ENCODE measurements around the gene SORCS2. TPM values are rescaled to one million over a fixed set of nuclear protein-coding genes. Genes with fewer than 3 reads are reported as not detected.
"Not testable (repeated sequence)": the region's sequence is repeated elsewhere in the genome, so short reads cannot be mapped to it uniquely, and the experiment has no call there.

Gene SORCS2
- total RNA-seq, 1 donor from 2014 or later = 6.9 TPM

DNA sequence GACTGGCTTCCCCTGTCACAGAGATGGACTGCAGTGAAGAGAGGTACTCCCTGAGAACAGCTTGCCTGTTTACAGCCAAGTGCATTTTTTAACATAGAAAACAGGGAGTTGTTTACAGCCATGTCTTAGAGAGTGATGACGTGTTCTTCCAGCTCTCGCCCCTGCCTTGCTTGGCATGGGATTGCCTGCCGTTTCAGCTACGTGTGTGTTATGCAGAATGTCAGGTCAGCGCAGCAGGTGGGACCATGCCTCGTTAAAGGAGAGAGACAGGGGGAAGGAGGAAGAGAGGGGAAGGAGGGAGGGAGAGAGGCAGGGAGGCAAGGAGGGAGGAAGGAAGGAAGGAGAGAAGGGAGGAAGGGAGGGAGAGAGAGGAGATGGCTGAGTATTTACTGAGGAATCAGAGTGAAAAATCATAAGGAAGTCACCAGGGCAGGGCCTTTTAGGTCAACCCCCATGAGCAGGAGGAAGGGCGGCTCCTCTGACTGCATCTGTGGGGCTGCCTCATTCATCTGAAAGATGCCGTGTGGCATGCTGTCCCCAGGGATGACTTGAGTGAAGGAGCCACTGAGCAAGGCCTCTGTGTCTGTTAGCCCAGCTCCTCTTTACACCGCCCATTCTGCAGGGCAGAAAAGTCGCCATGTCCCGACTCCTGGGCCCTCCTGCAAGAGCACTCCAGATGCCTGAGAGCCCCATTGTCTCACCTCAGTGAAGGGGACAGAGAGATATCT is 382.1 kb downstream of the SORCS2 start:
- intact Hi-C loops (cut with DNase I) = no loop called here
- no peak for DNase-seq (ENCODE audit: low spot score)

- intact Hi-C loops (cut with DNase I) = no loop called here
- no peak for DNase-seq (ENCODE audit: low spot score)
Observed at GRCh38 chr4:7575426-7575825, 383.1 kb downstream of the SORCS2 start.

DNA sequence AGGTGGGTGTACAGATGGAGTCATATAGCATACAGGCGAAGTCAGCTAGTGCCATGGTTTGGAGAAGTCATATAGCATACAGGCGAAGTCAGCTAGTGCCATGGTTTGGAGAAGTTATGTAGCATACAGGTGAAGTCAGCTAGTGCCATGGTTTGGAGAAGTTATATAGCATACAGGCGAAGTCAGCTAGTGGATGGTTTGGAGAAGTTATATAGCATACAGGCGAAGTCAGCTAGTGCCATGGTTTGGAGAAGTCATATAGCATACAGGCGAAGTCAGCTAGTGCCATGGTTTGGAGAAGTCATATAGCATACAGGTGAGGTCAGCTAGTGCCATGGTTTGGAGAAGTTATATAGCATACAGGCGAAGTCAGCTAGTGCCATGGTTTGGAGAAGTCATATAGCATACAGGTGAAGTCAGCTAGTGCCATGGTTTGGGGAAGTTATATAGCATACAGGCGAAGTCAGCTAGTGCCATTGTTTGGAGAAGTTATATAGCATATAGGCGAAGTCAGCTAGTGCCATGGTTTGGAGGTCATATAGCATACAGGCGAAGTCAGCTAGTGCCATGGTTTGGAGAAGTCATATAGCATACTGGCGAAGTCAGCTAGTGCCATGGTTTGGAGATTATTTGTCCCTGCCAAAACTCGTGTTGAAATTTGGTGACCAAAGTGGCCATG is 385.2 kb downstream of the SORCS2 start:
- DNase-seq (ENCODE audit: low spot score); intact Hi-C loops (cut with DNase I): not testable (repeated sequence)

DNA sequence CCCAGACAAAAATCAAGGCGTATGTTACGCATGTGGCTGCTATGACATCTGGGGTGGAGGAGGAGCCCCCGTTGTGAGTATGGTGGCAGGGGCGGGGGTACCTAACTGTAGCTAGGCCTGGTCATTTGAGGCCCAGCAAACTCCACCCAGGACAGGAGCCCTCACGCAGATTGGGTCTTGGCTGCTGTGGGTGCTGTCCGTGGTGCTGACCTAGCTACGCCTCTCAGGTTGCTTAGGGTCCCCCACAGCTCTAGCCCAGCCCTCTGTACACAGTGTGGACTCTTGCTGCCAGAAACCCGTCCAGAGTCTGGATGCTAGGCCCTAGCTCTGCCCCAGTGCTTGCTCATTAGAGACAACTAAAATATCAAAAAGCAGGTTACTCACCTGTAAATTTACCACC is 389.1 kb downstream of the SORCS2 start:
- DNase-seq (ENCODE audit: low spot score) = no peak
- intact Hi-C loops (cut with DNase I) = no loop called here

DNA sequence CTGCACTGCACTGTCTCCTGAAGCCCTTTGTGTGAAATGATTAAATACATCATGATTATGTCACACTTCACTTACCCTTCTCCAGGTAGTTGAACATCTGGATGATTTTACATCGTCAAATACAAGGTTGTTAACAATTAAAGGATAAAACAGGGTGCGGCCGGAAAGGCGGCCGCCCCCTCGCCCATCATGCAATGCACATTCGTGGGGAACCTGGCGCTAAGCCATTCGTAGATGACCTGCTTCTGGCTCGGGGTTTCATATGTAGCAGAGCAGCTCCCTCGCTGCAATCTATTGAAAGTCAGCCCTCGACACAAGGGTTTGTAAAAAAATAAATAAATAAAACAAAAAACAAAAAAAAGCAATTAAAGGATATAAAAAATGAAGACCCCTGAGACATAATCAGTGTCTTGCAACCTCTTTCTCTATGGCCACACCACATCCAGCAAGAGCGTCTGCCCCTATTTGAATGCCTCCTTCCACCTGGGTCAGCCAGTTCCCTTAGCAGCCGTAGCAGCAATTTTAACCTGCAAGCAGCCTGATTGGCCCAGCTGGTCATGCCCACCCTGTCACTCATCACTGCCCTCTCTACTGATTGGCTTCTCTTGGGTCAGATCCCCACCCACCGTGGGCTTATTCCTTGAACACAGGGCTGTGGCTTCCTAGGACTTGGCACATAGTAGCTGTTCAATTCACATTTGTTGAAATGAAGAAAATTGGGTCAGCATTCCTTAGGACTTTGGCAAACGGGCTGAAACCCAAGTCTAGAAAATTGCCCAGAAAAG is 390.2 kb downstream of the SORCS2 start:
- DNase-seq (ENCODE audit: low spot score) = no peak
- intact Hi-C loops (cut with DNase I) = no loop called here

DNA sequence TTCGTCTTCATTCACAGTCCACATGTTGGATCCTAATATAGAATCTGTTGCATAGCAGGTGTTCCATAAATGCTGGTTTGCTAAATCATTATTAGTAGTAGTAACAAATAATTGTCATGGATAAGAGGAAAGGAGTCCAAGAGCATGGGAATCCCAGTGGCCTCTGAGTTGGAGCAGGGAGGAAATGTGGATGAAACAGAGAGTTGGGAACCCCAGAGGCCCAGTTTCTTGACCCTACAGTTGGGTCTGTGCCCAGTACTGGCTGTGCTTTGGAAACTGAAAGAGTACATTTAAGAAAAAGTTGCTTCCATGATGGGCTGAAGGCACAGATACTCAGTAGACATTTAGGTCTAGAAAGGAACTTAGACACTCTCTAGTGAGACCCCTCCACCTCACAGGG is 391.8 kb downstream of the SORCS2 start:
- no peak for DNase-seq (ENCODE audit: low spot score)
- intact Hi-C loops (cut with DNase I) = no loop called here

DNA sequence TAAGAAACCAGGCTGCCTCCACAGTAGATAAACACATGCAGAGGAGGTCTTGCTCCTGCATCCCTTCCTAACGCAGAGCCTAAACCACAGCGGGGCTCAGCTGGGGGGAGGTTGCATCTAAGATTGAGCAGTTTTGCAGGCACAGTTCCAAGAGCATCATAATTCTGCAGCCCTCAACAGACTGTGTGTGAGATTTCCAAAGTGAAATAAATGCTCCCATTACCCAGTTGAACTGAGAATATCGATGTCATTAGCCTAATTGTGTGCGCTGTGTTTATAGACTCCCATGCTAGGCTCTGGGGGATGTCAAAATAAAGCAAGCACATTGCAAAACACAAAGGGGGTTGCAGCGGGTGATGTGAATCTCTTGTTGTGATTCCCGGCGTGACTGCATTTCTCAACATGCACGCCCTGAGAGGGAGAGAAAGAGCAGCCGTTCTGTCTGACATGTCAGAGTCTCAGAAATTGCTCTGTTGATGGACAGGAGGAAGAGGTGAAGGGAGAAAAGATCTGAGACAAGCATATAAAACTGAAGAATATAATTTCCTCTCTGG is 392.3 kb downstream of the SORCS2 start:
- DNase-seq (ENCODE audit: low spot score) = no peak
- intact Hi-C loops (cut with DNase I) = no loop called here

GRCh38 chr4:7585768-7586167 is 393.4 kb downstream of the SORCS2 start:
- intact Hi-C loops (cut with DNase I) = no loop called here
- no peak for DNase-seq (ENCODE audit: low spot score)

DNA sequence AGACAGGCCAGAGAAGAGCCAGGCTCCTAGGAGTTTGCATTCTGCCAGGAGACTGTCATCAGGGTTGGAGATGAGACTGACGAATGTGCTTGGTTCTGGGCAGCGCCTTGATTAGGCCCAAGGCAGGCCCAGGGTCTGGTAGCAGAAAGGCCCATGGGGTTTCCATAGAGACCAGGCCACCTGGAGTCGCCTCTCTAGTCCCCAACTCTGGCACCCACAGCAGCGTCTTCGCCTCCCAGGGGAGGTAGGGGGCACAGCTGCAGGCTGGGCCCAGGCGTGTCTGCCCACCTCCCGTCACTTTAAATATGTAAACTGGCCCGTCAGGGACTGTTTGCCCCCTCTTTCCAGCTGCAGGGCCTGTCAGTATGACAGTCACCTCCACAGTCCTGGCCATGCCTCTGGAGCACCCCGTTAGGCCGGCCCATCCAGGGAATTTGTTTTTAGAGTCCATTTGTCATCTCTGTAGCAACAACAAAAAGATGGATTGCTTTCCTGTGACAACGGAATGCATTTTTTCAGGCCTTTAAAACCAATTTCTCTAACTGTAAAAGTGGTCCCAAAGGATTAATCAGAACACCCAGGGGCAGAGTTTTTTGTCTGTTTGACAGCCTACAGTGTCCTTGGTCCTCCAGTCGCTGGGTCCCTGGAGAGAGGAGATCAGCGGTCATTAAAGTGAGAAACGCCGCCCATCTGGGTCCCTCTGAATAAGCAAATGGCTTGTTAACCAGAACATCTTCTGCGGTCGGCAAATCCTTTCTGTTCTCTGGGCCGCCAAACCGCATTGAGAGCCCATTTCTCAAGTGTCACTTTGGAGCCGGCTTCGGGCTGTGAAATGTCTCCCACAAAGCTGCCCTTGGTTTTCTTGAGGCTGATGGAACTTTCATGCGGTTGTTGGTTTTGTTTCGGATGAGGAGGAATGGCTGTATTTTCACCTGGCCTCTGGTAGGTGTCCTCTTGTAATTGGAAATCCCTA is 395.4 kb downstream of the SORCS2 start:
- intact Hi-C loops (cut with DNase I) = no loop called here
- no peak for DNase-seq (ENCODE audit: low spot score)

- no peak for DNase-seq (ENCODE audit: low spot score)
- intact Hi-C loops (cut with DNase I) = no loop called here
Observed at GRCh38 chr4:7590189-7590588, 397.9 kb downstream of the SORCS2 start.

DNA sequence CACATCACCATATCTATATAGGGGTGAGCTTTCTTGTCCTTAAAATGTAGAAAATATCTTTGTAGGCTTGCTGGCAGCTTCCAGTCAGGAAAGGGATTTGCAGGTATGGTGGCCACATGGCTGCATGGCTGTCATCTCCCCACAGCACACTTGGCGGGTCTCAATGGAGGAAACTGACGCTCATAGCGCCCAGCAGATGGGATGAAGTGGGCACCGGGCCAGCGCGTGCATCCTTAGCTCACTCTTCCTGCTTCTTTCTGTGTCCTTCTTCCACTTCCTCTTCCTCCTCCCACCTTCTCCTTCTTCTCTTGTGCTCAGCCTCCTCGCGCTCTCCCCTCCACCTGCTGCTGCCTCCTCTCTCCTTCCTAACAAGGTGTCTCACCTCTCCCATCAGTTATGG is 398.6 kb downstream of the SORCS2 start:
- intact Hi-C loops (cut with DNase I) = no loop called here
- no peak for DNase-seq (ENCODE audit: low spot score)

- intact Hi-C loops (cut with DNase I) = no loop called here
- DNase-seq (ENCODE audit: low spot score) = no peak
Observed at GRCh38 chr4:7591409-7592053, 399.2 kb downstream of the SORCS2 start.

DNA sequence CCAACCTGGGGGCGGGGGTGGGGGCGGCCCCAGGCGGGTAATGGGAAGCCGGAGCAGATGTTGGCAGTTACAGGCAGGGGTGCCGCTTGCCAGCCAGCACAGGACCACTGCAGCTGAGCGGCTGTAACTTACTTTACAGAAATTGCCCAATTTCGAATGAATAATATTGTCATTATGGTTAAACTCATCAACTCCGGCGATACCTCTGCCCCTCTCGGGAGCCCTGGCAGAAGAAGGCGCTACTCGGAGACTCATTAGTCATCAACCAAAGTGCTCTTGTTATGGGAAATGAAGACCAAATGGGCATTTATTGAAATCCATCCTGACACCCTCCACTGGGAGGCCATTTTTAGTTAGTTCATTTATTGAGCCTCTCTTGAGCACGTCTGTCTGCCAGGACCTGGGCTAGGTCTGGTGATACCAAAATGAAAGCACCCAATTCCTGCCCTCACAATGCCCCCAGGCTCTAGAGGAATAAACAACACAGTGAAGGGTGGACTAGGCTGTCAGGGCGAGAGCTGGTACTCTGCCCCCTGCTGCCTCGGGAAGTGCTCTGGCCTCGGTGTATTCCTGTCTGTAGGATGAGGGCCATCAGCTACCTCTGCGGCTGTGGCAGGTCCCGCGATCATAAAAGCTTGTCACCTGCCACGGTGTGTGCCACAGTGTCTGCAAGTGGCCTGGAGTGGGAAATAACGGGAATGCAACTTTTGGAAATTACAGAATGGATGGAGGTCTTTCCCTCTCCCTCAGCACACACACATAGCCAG is 401.5 kb downstream of the SORCS2 start:
- intact Hi-C loops (cut with DNase I) = no loop called here
- DNase-seq (ENCODE audit: low spot score) = no peak

GRCh38 chr4:7595934-7596461 is 403.7 kb downstream of the SORCS2 start:
- intact Hi-C loops (cut with DNase I) = loop anchor here (5.0 kb wide), 1 partner anchor 36 kb away; no protein-coding TSS in a partner anchor

GRCh38 chr4:7596918-7597606 is 404.7 kb downstream of the SORCS2 start:
- DNase-seq (ENCODE audit: low spot score) = no peak
- intact Hi-C loops (cut with DNase I) = loop anchor here (5.0 kb wide), 1 partner anchor 35 kb away; no protein-coding TSS in a partner anchor

More at GRCh38 chr4:7595934-7596461, 403.7 kb downstream of the SORCS2 start:
- no peak for DNase-seq (ENCODE audit: low spot score)

GRCh38 chr4:7598939-7599790 is 406.8 kb downstream of the SORCS2 start:
- no peak for DNase-seq (ENCODE audit: low spot score)
- intact Hi-C loops (cut with DNase I) = loop anchor here (5.0 kb wide), 1 partner anchor 33 kb away; no protein-coding TSS in a partner anchor

All from cardiac septum (tissue), 1 donor.